Thyroid gland (tissue), 4 donors: ENCODE results near the gene SEMA5A. TPM values are rescaled to one million over a fixed set of nuclear protein-coding genes. Genes with fewer than 3 reads are reported as not detected.

Experiments
- DNase-seq, 2 donors: peaks; one replicate each; pipeline ENCODE4 v3.0.0-alpha.2; 2019
- H3K27ac ChIP-seq, 3 donors: fragments of 200-600 bp; sonication (generic); 1 replicate in 2 of 3; 2 replicates in 1 of 3; pipeline ENCODE4 v1.5.1; 2016 to 2019; ENCODE audit warnings: mild to moderate bottlenecking in 1 of 3, moderate library complexity in 1 of 3
- H3K27me3 ChIP-seq: fragments of 200-600 bp; sonication (generic); one replicate; pipeline ENCODE4 v1.5.1; 2019
- H3K36me3 ChIP-seq, 2 donors: fragments of 200-600 bp; sonication (generic); one replicate each; pipeline ENCODE4 v1.5.1; 2016 to 2019
- H3K4me1 ChIP-seq, 2 donors: fragments of 200-600 bp; sonication (generic); one replicate each; pipeline ENCODE4 v1.5.1; 2017 to 2019
- H3K4me3 ChIP-seq, 3 donors: fragments of 200-600 bp; sonication (generic); replicated peaks in 1 of 3; 1 replicate in 2 of 3; 2 replicates in 1 of 3; pipeline ENCODE4 v1.5.1; 2016; ENCODE audit warnings: mild to moderate bottlenecking in 1 of 3
- H3K9me3 ChIP-seq: fragments of 200-600 bp; sonication (generic); one replicate; pipeline ENCODE4 v1.5.1; 2017
- POLR2A ChIP-seq, 2 donors: fragments of 450-650 bp; IDR thresholded peaks; one replicate each; pipeline ENCODE4 v1.6.1; 2017; ENCODE audit warnings: antibody characterized with exemption in 2 of 2, mild to moderate bottlenecking in 2 of 2, moderate library complexity in 1 of 2
- WGBS, 2 donors: methylation state at CpG; one replicate each; pipeline ENCODE4 v1.1.5; 2017; 5-methylcytosine and 5-hydroxymethylcytosine counted together
- intact Hi-C: fragments of 100-400 bp; cut with DNase I; formaldehyde crosslinking; loops from one replicate; pipeline ENCODE4 v1.15.1; 2023
- total RNA-seq, 4 donors: library from RNA; depleted of rRNA; stranded (reverse); fragments of >200 nt; gene quantifications; one replicate each; pipeline ENCODE4 v1.2.3, GENCODE V29; 2016
- TF ChIP-seq, protein P1 (sequence below), 6 experiments: fragments of 200-600 bp in 3 of 6; fragments of 450-650 bp in 3 of 6; sonication (generic) in 3 of 6; IDR thresholded peaks; one replicate each; pipeline ENCODE4 v1.5.1; 2016 to 2019; ENCODE audit warnings: antibody characterized with exemption in 6 of 6, mild to moderate bottlenecking in 2 of 6, inconsistent platforms in 1 of 6, moderate library complexity in 1 of 6

The SEMA5A gene
- total RNA-seq, 4 donors from 2014 or later = 1.8 to 8.4 (median 3.8) TPM

DNA sequence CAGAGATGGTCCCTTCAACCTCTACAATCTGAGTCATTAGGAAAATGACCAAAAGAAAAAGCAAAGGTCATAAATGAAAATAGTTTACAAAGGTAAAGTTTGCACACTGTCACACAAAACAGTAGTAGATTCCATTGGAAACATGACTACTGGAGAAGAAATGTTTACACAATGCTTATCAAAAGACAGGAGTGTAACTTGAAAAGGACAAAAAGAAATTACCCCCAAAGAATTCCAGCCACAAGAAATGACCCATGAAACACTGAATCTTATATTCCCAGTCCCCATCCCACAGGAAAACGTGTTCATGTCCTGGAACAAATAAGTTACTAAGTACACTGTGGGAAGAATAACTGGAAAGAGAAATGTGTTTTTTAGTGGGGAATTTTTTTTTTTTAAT, 385.1 kb downstream of the SEMA5A start:
- intact Hi-C loops = no loop called here
- 69 to 73% methylated on average over 1 of the region's 1 CpG for WGBS, 2 donors
- no peaks in the 10 kb centered on the region for H3K4me1 ChIP-seq
- no peaks in the 10 kb centered on the region for H3K36me3 ChIP-seq
- no peaks in the 10 kb centered on the region for H3K27me3 ChIP-seq
- H3K27ac ChIP-seq = no peak overlapping the region
- H3K9me3 ChIP-seq = no peaks in the 10 kb centered on the region
- DNase-seq = no peak
- TF ChIP-seq POLR2A (IDR thresholded peaks at IDR 0.05) = no peak
- TF ChIP-seq, protein P1, sequence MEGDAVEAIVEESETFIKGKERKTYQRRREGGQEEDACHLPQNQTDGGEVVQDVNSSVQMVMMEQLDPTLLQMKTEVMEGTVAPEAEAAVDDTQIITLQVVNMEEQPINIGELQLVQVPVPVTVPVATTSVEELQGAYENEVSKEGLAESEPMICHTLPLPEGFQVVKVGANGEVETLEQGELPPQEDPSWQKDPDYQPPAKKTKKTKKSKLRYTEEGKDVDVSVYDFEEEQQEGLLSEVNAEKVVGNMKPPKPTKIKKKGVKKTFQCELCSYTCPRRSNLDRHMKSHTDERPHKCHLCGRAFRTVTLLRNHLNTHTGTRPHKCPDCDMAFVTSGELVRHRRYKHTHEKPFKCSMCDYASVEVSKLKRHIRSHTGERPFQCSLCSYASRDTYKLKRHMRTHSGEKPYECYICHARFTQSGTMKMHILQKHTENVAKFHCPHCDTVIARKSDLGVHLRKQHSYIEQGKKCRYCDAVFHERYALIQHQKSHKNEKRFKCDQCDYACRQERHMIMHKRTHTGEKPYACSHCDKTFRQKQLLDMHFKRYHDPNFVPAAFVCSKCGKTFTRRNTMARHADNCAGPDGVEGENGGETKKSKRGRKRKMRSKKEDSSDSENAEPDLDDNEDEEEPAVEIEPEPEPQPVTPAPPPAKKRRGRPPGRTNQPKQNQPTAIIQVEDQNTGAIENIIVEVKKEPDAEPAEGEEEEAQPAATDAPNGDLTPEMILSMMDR (IDR thresholded peaks at IDR 0.05) = no peak
- no peak overlapping the region for H3K4me3 ChIP-seq

DNA sequence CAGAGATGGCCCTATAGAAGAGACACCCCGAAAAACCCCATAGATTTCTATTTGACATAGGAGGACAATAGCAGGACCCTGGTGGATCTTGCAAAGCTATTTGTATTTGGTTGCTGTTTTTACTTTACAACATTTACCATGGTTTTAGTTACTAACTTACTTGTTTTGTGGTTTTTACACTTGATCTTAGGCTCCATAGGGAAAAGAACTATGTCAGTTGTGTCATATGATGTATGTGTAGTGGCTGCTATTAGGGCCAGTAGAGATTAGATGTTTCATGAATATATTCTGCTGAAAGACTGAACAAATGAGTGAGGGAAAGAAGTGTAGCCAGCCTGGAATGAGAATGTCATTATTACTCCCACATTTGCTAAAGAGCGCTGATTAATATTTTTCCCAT, 388.1 kb downstream of the SEMA5A start:
- Histone ChIP-seq H3K27ac (no peak overlapping the region), H3K4me1 (no peaks in the 10 kb centered on the region), H3K27me3 (no peaks in the 10 kb centered on the region), H3K9me3 (no peaks in the 10 kb centered on the region), H3K4me3 (no peak overlapping the region), H3K36me3 (no peaks in the 10 kb centered on the region)
- no peak for DNase-seq
- TF ChIP-seq, protein P1 (IDR thresholded peaks at IDR 0.05) = no peak
- no peak for TF ChIP-seq POLR2A (IDR thresholded peaks at IDR 0.05)
- 91 to 97% methylated on average over 2 of the region's 2 CpGs for WGBS, 2 donors
- intact Hi-C loops = no loop called here

DNA sequence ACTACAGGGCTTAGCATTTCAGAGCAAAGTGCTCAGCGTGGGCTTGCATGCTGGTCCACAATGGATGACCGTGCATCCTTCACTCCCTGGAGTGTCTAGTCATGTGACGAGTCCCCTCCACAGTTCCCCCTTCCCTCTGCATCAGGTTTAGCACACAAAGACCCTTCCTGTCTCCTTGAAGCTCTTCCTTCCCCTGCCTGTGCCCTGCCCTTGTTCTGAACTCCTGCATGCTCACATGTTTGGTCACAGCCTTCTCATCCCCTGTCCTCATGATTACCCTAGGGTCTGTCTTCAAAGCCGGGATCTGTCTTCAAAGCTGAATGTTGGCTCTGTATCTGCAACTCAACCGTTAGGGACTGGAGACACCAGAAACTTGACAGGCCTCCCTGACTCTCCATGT, 388.9 kb downstream of the SEMA5A start:
- no peak for DNase-seq
- Histone ChIP-seq H3K27me3 (no peaks in the 10 kb centered on the region), H3K36me3 (no peaks in the 10 kb centered on the region), H3K4me3 (no peak overlapping the region), H3K9me3 (no peaks in the 10 kb centered on the region), H3K27ac (no peak overlapping the region), H3K4me1 (no peaks in the 10 kb centered on the region)
- 79 to 87% methylated on average over 4 of the region's 5 CpGs for WGBS, 2 donors
- TF ChIP-seq, protein P1 (IDR thresholded peaks at IDR 0.05) = no peak
- TF ChIP-seq POLR2A (IDR thresholded peaks at IDR 0.05) = no peak
- intact Hi-C loops = no loop called here

DNA sequence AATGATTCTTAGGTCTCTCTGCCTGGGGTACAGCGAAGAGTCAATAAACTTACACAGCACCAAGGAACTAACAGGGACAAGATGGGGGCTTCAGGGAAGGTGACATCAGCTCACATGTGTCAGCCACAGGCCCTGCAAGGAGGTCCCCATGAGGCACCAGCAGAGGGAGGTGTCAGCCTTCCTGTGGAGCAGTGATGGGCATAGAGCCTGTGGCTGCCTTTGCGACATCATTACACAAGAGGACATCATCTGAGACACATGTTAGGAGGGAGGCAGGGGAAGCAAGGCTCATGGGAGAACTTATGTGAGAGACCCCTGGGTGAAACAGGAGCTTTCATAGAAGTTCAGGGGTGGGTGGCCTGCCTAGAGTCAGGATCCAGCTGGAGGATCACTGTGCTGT, 389.6 kb downstream of the SEMA5A start:
- no peak for TF ChIP-seq POLR2A (IDR thresholded peaks at IDR 0.05)
- TF ChIP-seq, protein P1 (IDR thresholded peaks at IDR 0.05) = peak in 2 of 6 experiments; percentile 9 to 15
- WGBS, 2 donors = 83 to 93% methylated on average over 2 of the region's 2 CpGs
- DNase-seq = no peak

DNA sequence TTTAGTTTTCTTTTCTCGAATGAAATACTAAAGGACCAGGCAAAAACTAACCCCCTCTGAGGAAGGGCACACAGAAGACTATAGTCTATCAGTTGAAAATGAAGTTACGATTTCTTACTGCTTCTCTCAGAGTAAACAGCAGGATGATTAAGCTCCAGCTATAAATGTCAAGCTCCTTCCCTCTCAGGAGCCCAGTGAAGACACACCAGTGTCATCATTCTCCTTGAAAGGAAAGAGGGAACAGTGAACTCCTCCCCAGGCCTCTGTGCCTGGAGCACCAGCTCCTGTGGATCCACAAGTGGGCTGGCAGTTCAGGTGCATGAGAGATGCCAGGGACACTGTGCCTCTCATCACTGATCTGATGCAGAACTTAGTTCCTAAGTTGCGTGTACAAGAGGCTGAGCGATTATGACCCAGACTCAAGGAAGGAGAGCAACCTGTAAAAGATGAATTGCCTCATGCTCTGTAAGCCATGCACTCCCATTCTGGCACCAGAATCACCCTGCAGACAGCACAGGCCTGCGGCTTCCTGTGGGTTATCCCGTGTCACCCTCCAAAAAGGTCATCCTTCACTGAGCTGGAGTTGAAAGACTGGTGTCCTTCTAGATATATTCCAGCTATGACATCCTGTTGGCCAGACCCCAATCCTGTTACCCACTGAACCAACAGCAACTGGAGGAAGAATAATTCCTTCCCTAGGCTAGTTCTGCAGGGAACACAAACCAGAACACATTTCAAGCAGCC, 394.0 kb downstream of the SEMA5A start:
- intact Hi-C loops = no loop called here
- no peaks in the 10 kb centered on the region for H3K4me1 ChIP-seq
- no peaks in the 10 kb centered on the region for H3K9me3 ChIP-seq
- TF ChIP-seq, protein P1 (IDR thresholded peaks at IDR 0.05) = no peak
- TF ChIP-seq POLR2A (IDR thresholded peaks at IDR 0.05) = no peak
- H3K4me3 ChIP-seq = no peak overlapping the region
- DNase-seq = peak; percentile 7 to 34
- H3K36me3 ChIP-seq = no peaks in the 10 kb centered on the region
- no peak overlapping the region for H3K27ac ChIP-seq
- 56 to 66% methylated on average over 6 of the region's 6 CpGs for WGBS, 2 donors
- H3K27me3 ChIP-seq = no peaks in the 10 kb centered on the region

More for the DNA sequence above, 389.6 kb downstream of the SEMA5A start:
- intact Hi-C loops = no loop called here
- Histone ChIP-seq H3K4me3 (no peak overlapping the region), H3K9me3 (no peaks in the 10 kb centered on the region), H3K27me3 (no peaks in the 10 kb centered on the region), H3K27ac (no peak overlapping the region), H3K36me3 (no peaks in the 10 kb centered on the region), H3K4me1 (no peaks in the 10 kb centered on the region)
